Measurements from ENCODE around the gene DAB2IP. TPM values are rescaled to one million over a fixed set of nuclear protein-coding genes. Genes with fewer than 3 reads are reported as not detected.

Gene DAB2IP
- total RNA-seq, 1 experiment from 2014 or later, result 52.6 TPM

DNA sequence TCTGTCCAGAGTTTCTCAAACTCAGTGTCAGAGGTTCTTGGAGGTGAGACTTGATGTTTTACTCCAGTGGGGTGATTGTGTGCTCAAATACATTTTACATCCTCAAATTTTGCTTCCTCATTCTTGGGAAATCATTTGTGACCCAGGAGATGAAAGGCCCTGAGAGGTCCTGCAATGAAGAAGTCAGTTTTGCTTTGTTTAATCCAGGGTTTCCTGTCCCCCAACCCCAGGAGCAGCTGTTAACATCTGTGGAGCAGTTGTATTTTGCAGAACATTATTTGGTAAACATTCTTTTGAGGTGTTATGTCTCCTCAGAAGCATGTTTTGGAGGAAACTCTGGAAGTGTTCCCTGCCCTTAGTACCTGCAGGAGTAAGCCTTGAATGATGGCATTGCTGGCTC is 59.8 kb downstream of the DAB2IP start (continued):
- TF ChIP-seq FOXK1 (CRISPR knock-in tag; IDR thresholded peaks at IDR 0.05) (no peak), SOX15 (CRISPR knock-in tag; IDR thresholded peaks at IDR 0.05) (no peak), NR3C1 (CRISPR knock-in tag; conservative IDR thresholded peaks at IDR 0.05; ENCODE audit: low read depth) (no peak), ESRRA (CRISPR knock-in tag; IDR thresholded peaks at IDR 0.05; ENCODE audit: borderline replicate concordance) (no peak), ZBTB21 (CRISPR knock-in tag; IDR thresholded peaks at IDR 0.05; ENCODE audit: borderline replicate concordance) (no peak), NFYB (CRISPR knock-in tag; conservative IDR thresholded peaks at IDR 0.05; ENCODE audit: low read depth) (no peak)

DNA sequence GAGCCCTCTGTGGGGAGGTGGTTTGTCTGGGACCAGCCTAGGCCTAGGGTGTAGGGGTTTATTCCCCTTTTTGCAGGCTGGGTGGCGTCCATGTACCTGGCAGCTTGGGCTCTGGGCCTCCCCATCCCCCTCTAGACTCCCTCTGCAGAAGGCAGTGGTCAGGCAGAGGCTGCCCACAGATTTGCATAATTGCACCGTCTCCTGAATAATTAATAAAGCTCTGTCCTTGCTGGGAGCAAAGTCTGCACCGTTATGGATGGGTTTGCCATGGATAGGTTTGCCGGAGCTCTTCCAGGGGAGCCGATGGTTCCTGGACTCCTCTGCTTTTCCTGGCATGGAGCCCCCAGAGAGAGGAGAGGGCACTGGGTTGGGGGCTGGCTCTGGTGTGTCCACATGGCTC is 60.4 kb downstream of the DAB2IP start:
- Mint-ChIP-seq H3K27ac (no peak overlapping the region), H3K4me3 (no peak overlapping the region)

More for the DNA sequence above, 60.4 kb downstream of the DAB2IP start:
- ATAC-seq, result no peak
- no peak for DNase-seq (ENCODE audit: low spot score)
- TF ChIP-seq, protein P1, sequence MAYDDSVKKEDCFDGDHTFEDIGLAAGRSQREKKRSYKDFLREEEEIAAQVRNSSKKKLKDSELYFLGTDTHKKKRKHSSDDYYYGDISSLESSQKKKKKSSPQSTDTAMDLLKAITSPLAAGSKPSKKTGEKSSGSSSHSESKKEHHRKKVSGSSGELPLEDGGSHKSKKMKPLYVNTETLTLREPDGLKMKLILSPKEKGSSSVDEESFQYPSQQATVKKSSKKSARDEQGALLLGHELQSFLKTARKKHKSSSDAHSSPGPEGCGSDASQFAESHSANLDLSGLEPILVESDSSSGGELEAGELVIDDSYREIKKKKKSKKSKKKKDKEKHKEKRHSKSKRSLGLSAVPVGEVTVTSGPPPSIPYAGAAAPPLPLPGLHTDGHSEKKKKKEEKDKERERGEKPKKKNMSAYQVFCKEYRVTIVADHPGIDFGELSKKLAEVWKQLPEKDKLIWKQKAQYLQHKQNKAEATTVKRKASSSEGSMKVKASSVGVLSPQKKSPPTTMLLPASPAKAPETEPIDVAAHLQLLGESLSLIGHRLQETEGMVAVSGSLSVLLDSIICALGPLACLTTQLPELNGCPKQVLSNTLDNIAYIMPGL (CRISPR knock-in tag; IDR thresholded peaks at IDR 0.05), result no peak
- TF ChIP-seq GTF2I (CRISPR knock-in tag; conservative IDR thresholded peaks at IDR 0.05), result no peak
- TF ChIP-seq, protein P2, sequence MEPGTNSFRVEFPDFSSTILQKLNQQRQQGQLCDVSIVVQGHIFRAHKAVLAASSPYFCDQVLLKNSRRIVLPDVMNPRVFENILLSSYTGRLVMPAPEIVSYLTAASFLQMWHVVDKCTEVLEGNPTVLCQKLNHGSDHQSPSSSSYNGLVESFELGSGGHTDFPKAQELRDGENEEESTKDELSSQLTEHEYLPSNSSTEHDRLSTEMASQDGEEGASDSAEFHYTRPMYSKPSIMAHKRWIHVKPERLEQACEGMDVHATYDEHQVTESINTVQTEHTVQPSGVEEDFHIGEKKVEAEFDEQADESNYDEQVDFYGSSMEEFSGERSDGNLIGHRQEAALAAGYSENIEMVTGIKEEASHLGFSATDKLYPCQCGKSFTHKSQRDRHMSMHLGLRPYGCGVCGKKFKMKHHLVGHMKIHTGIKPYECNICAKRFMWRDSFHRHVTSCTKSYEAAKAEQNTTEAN (CRISPR knock-in tag; IDR thresholded peaks at IDR 0.05), result no peak
- TF ChIP-seq, protein P3, sequence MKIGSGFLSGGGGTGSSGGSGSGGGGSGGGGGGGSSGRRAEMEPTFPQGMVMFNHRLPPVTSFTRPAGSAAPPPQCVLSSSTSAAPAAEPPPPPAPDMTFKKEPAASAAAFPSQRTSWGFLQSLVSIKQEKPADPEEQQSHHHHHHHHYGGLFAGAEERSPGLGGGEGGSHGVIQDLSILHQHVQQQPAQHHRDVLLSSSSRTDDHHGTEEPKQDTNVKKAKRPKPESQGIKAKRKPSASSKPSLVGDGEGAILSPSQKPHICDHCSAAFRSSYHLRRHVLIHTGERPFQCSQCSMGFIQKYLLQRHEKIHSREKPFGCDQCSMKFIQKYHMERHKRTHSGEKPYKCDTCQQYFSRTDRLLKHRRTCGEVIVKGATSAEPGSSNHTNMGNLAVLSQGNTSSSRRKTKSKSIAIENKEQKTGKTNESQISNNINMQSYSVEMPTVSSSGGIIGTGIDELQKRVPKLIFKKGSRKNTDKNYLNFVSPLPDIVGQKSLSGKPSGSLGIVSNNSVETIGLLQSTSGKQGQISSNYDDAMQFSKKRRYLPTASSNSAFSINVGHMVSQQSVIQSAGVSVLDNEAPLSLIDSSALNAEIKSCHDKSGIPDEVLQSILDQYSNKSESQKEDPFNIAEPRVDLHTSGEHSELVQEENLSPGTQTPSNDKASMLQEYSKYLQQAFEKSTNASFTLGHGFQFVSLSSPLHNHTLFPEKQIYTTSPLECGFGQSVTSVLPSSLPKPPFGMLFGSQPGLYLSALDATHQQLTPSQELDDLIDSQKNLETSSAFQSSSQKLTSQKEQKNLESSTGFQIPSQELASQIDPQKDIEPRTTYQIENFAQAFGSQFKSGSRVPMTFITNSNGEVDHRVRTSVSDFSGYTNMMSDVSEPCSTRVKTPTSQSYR (CRISPR knock-in tag; IDR thresholded peaks at IDR 0.05), result no peak
- no peak for TF ChIP-seq ZNF671 (CRISPR knock-in tag; IDR thresholded peaks at IDR 0.05)
- TF ChIP-seq, protein P4, sequence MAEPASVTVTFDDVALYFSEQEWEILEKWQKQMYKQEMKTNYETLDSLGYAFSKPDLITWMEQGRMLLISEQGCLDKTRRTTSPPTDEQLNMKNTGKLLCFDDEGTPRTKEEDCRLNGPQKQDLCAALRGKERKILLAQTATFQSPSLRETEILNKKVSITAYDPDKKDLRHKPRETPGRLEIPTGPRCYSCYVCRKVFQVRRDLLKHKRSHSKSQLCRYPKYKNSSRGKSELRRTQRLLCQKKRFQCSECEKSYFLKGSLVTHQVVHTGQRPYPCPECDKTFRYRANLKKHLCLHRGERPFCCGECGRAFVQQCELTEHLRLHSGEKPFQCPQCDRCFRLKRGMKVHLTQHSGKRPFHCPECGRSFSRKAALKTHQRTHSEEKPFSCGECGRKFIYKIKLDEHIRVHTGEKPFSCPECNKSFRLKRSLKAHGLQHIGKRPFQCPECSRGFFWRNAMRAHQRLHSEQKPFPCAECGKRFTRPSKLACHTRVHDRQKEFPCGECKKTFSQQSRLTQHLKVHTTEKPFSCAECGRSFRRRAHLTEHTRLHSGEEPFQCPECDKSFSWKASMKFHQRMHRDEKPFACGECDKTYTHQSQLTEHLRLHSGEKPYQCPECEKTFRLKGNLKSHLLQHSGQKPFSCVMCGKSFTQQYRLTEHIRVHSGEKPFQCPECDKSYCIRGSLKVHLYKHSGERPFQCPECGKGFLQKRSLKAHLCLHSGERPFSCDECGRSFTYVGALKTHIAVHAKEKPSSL (CRISPR knock-in tag; conservative IDR thresholded peaks at IDR 0.05), result no peak
- TF ChIP-seq ETV6 (CRISPR knock-in tag; IDR thresholded peaks at IDR 0.05), result no peak
- TF ChIP-seq SMAD4 (CRISPR knock-in tag; IDR thresholded peaks at IDR 0.05), result no peak
- no peak for TF ChIP-seq SP1 (CRISPR knock-in tag; conservative IDR thresholded peaks at IDR 0.05)
- no peaks in the 10 kb centered on the region for H3K27me3 Mint-ChIP-seq (ENCODE audit: low read depth)
- POLR2A ChIA-PET, result no interaction called here
- CTCF ChIA-PET, result no interaction called here
- peaks cover 22% of the 10 kb centered on the region for H3K4me1 Mint-ChIP-seq
- no peaks in the 10 kb centered on the region for H3K9me3 Mint-ChIP-seq
- 0 out of 2 replicates have a peak, but pooled peaks cover 3% of the 10 kb centered on the region for H3K36me3 Mint-ChIP-seq
